Chondrocyte (in vitro differentiated cells): Measurements from ENCODE around the gene CWC27. TPM values are rescaled to one million over a fixed set of nuclear protein-coding genes. Genes with fewer than 3 reads are reported as not detected.

Experiments used
- DNase-seq: peaks from one replicate; pipeline ENCODE4 v3.0.0; 2021; ENCODE audit warnings: mixed read lengths, low spot score
- H3K27ac Mint-ChIP-seq: one replicate; pipeline ENCODE4 v1.8.0; 2021; ENCODE audit warnings: mild to moderate bottlenecking, moderate library complexity, mixed read lengths; ENCODE audit not compliant: unreplicated experiment
- H3K27me3 Mint-ChIP-seq: 2 replicates; pipeline ENCODE4 v1.8.0; 2021; ENCODE audit warnings: low read depth, mixed read lengths
- H3K36me3 Mint-ChIP-seq: 2 replicates; pipeline ENCODE4 v1.8.0; 2021; ENCODE audit warnings: low read depth, mixed read lengths
- H3K4me1 Mint-ChIP-seq: 2 replicates; pipeline ENCODE4 v1.8.0; 2021; ENCODE audit warnings: low read depth, mild to moderate bottlenecking, mixed read lengths
- H3K4me3 Mint-ChIP-seq: one replicate; pipeline ENCODE4 v1.8.0; 2021; ENCODE audit warnings: mild to moderate bottlenecking, moderate library complexity, mixed read lengths; ENCODE audit not compliant: unreplicated experiment
- H3K9me3 Mint-ChIP-seq: 2 replicates; pipeline ENCODE4 v1.8.0; 2021; ENCODE audit warnings: low read depth, mixed read lengths
- CTCF ChIP-seq: fragments of 200-600 bp; sonication (generic); IDR thresholded peaks from 2 replicates; pipeline ENCODE4 v1.5.0; 2021; ENCODE audit warnings: antibody characterized with exemption, mild to moderate bottlenecking, moderate library complexity
- total RNA-seq: library from RNA; stranded (reverse); gene quantifications from 3 replicates; pipeline ENCODE4 v1.2.1, GENCODE V29; 2021

CWC27 gene
- total RNA-seq, 1 donor from 2014 or later = 19.5 TPM

- H3K4me1 Mint-ChIP-seq = peaks cover 24% of the 10 kb centered on the region
- no peak overlapping the region for H3K4me3 Mint-ChIP-seq
- no peak overlapping the region for H3K27ac Mint-ChIP-seq
- DNase-seq = no peak
- no peaks in the 10 kb centered on the region for H3K27me3 Mint-ChIP-seq
- TF ChIP-seq CTCF = no peak
- peaks cover 3% of the 10 kb centered on the region for H3K36me3 Mint-ChIP-seq
- no peaks in the 10 kb centered on the region for H3K9me3 Mint-ChIP-seq
Observed at GRCh38 chr5:65018763-65019162, 250.0 kb downstream of the CWC27 start.

GRCh38 chr5:65020492-65020891 is 251.8 kb downstream of the CWC27 start:
- H3K9me3 Mint-ChIP-seq = no peaks in the 10 kb centered on the region
- H3K27me3 Mint-ChIP-seq = no peaks in the 10 kb centered on the region
- H3K36me3 Mint-ChIP-seq = peaks cover 3% of the 10 kb centered on the region
- H3K27ac Mint-ChIP-seq = no peak overlapping the region
- H3K4me3 Mint-ChIP-seq = no peak overlapping the region
- H3K4me1 Mint-ChIP-seq = peaks cover 25% of the 10 kb centered on the region
- TF ChIP-seq CTCF = no peak
- no peak for DNase-seq

GRCh38 chr5:65021527-65022226 is 252.9 kb downstream of the CWC27 start:
- H3K27ac Mint-ChIP-seq = no peak overlapping the region
- H3K36me3 Mint-ChIP-seq = peaks cover 3% of the 10 kb centered on the region
- H3K4me1 Mint-ChIP-seq = peaks cover 25% of the 10 kb centered on the region
- H3K9me3 Mint-ChIP-seq = no peaks in the 10 kb centered on the region
- no peaks in the 10 kb centered on the region for H3K27me3 Mint-ChIP-seq
- no peak for TF ChIP-seq CTCF
- no peak for DNase-seq
- H3K4me3 Mint-ChIP-seq = no peak overlapping the region

GRCh38 chr5:65022932-65023331 is 254.2 kb downstream of the CWC27 start:
- no peak for DNase-seq
- H3K27ac Mint-ChIP-seq = no peak overlapping the region
- peaks cover 3% of the 10 kb centered on the region for H3K36me3 Mint-ChIP-seq
- peaks cover 18% of the 10 kb centered on the region for H3K4me1 Mint-ChIP-seq
- no peak overlapping the region for H3K4me3 Mint-ChIP-seq
- TF ChIP-seq CTCF = no peak
- no peaks in the 10 kb centered on the region for H3K27me3 Mint-ChIP-seq
- H3K9me3 Mint-ChIP-seq = no peaks in the 10 kb centered on the region

- no peak for TF ChIP-seq CTCF
- Mint-ChIP-seq H3K27ac (no peak overlapping the region), H3K4me1 (peaks cover 15% of the 10 kb centered on the region), H3K36me3 (no peaks in the 10 kb centered on the region), H3K27me3 (no peaks in the 10 kb centered on the region), H3K9me3 (no peaks in the 10 kb centered on the region), H3K4me3 (no peak overlapping the region)
- DNase-seq = no peak
Observed at GRCh38 chr5:65024681-65025080, 256.0 kb downstream of the CWC27 start.
